NCI-H510A (cell line): ENCODE data around the gene DNAAF3.
"Not testable (repeated sequence)": the region's sequence is repeated elsewhere in the genome, so short reads cannot be mapped to it uniquely, and the experiment has no call there.

Experiments
- DNase-seq: peaks from one replicate; lab custom pipeline; 2025; lab: John Stamatoyannopoulos, UW

The DNAAF3 gene

GRCh38 chr19:55166530-55167268 is at the start of gene DNAAF3:
Gene DNAAF3, minus strand, starts transcription at chr19:55166613. Its CDS starts 200 bp downstream, at chr19:55166413.
- DNase-seq = peak; percentile 94

GRCh38 chr19:55213547-55213946 is 47.1 kb upstream of the DNAAF3 start:
- DNase-seq = no peak

GRCh38 chr19:55212447-55212846 is 46.0 kb upstream of the DNAAF3 start:
- no peak for DNase-seq

- no peak for DNase-seq
These were observed 43.5 kb upstream of the DNAAF3 start for GRCh38 chr19:55209693-55210472.

- no peak for DNase-seq
These were observed 42.7 kb upstream of the DNAAF3 start, which contains the start of gene PTPRH for GRCh38 chr19:55208880-55209692. Gene PTPRH, minus strand, starts transcription at chr19:55209501. Its CDS starts 68 bp downstream, at chr19:55209433.

GRCh38 chr19:55206664-55207500 is 40.5 kb upstream of the DNAAF3 start:
- DNase-seq = peak; percentile 82

GRCh38 chr19:55202199-55202598 is 35.8 kb upstream of the DNAAF3 start:
- DNase-seq = not testable (repeated sequence)

- no peak for DNase-seq
These were observed 33.3 kb upstream of the DNAAF3 start for GRCh38 chr19:55199620-55200204.

GRCh38 chr19:55198651-55199050 is 32.2 kb upstream of the DNAAF3 start:
- no peak for DNase-seq

- no peak for DNase-seq
These were observed 31.1 kb upstream of the DNAAF3 start for GRCh38 chr19:55197528-55197927.

GRCh38 chr19:55196803-55197202 is 30.4 kb upstream of the DNAAF3 start:
- DNase-seq = no peak

GRCh38 chr19:55193481-55193880 is 27.1 kb upstream of the DNAAF3 start:
- no peak for DNase-seq

- no peak for DNase-seq
These were observed 23.0 kb upstream of the DNAAF3 start for GRCh38 chr19:55189403-55189835.

GRCh38 chr19:55188625-55189024 is 22.2 kb upstream of the DNAAF3 start:
- DNase-seq = no peak

GRCh38 chr19:55186080-55186479 is 19.7 kb upstream of the DNAAF3 start:
- no peak for DNase-seq

- DNase-seq = no peak
These were observed 15.3 kb upstream of the DNAAF3 start for GRCh38 chr19:55181740-55182139.

- DNase-seq = no peak
These were observed 13.4 kb upstream of the DNAAF3 start, which contains the start of gene SYT5 for GRCh38 chr19:55179606-55180484. Gene SYT5, minus strand, starts transcription at chr19:55180289. Its CDS starts 1,248 bp downstream, at chr19:55179041.

- peak; percentile 74 for DNase-seq
These were observed 12.6 kb upstream of the DNAAF3 start for GRCh38 chr19:55178781-55179599.

- no peak for DNase-seq
These were observed 9.7 kb upstream of the DNAAF3 start for GRCh38 chr19:55176076-55176475.
